Spleen (tissue), 11 donors: ENCODE measurements around the gene DACH1. TPM values are rescaled to one million over a fixed set of nuclear protein-coding genes. Genes with fewer than 3 reads are reported as not detected.

Experiments used
- DNase-seq: peaks from one replicate; pipeline ENCODE4 v3.0.0-alpha.2; 2020
- H3K27ac ChIP-seq, 8 donors: fragments of 200-600 bp; sonication (generic) in 7 of 8; 1 replicate in 4 of 8; 2 replicates in 4 of 8; pipeline versions ENCODE4 v1.5.0 to v1.8.0; 2016 to 2021; ENCODE audit warnings: inconsistent platforms in 4 of 8, mild to moderate bottlenecking in 4 of 8, moderate library complexity in 1 of 8
- H3K27me3 ChIP-seq, 7 donors: fragments of 200-600 bp; sonication (generic) in 6 of 7; replicated peaks in 1 of 7; 1 replicate in 4 of 7; 2 replicates in 3 of 7; pipeline versions ENCODE4 v1.5.0 to v1.8.0; 2016 to 2021; ENCODE audit warnings: inconsistent platforms in 3 of 7, mild to moderate bottlenecking in 1 of 7
- H3K36me3 ChIP-seq, 6 donors: fragments of 200-600 bp; sonication (generic) in 5 of 6; 1 replicate in 4 of 6; 2 replicates in 2 of 6; pipeline versions ENCODE4 v1.5.0 to v1.8.0; 2016 to 2021; ENCODE audit warnings: inconsistent platforms in 2 of 6
- H3K4me1 ChIP-seq, 6 donors: fragments of 200-600 bp; sonication (generic) in 5 of 6; 1 replicate in 3 of 6; 2 replicates in 3 of 6; pipeline versions ENCODE4 v1.5.0 to v1.8.0; 2016 to 2021; ENCODE audit warnings: inconsistent platforms in 3 of 6
- H3K4me3 ChIP-seq, 8 donors: fragments of 200-600 bp; sonication (generic) in 7 of 8; 1 replicate in 4 of 8; 2 replicates in 4 of 8; pipeline versions ENCODE4 v1.5.0 to v1.8.0; 2016 to 2021; ENCODE audit warnings: inconsistent platforms in 4 of 8, mild to moderate bottlenecking in 4 of 8, moderate library complexity in 2 of 8
- H3K9me3 ChIP-seq, 8 donors: fragments of 200-600 bp; sonication (generic) in 7 of 8; 1 replicate in 4 of 8; 2 replicates in 4 of 8; pipeline versions ENCODE4 v1.5.0 to v1.8.0; 2016 to 2021; ENCODE audit warnings: inconsistent platforms in 4 of 8
- CTCF ChIP-seq, 11 experiments: fragments of 200-600 bp in 7 of 11; fragments of 450-650 bp in 4 of 11; sonication (generic) in 4 of 11; IDR thresholded peaks in 8 of 11; conservative IDR thresholded peaks in 3 of 11; 1 replicate in 7 of 11; 2 replicates in 4 of 11; pipeline versions ENCODE4 v1.4.0 to v1.8.0; 2016 to 2021; ENCODE audit warnings: antibody characterized with exemption in 11 of 11, inconsistent platforms in 4 of 11, mild to moderate bottlenecking in 1 of 11
- POLR2A ChIP-seq, 3 donors: fragments of 450-650 bp; IDR thresholded peaks; one replicate each; pipeline ENCODE4 v1.5.1; 2017; ENCODE audit warnings: antibody characterized with exemption in 3 of 3, mild to moderate bottlenecking in 1 of 3
- POLR2AphosphoS5 ChIP-seq, 3 donors: sonication (generic); formaldehyde crosslinking; IDR thresholded peaks; one replicate each; pipeline ENCODE4 v1.5.1; 2017; ENCODE audit warnings: antibody characterized with exemption in 3 of 3
- WGBS, 5 donors: extraction: QIAGEN DNeasy Blood & Tissue Kit in 3 of 5; methylation state at CpG; one replicate each; pipeline versions ENCODE4 v1.1.5 to v1.1.7; 2013 to 2018; 5-methylcytosine and 5-hydroxymethylcytosine counted together
- intact Hi-C: fragments of 100-400 bp; cut with DNase I; formaldehyde crosslinking; loops from one replicate; pipeline ENCODE4 v1.15.0; 2023; ENCODE audit warnings: low total_unique reads
- polyA plus RNA-seq, 3 donors: library from polyadenylated mRNA; stranded (reverse); fragments of 200-250 nt; gene quantifications; one replicate each; pipeline ENCODE4 v1.2.1, GENCODE V29; 2013
- total RNA-seq, 7 donors: library from RNA; depleted of rRNA in 3 of 7; stranded (reverse); fragments of >200 nt in 3 of 7; fragmentation: NEBNext Ultra II Directional in 4 of 7; extraction: Animal tissue kit (Norgen Biotek cat#: 25700) in 4 of 7; gene quantifications; one replicate each; pipeline versions ENCODE4 v1.1.0 to v1.2.1, GENCODE V29; 2016 to 2021
- donor health status: healthy with polysubstance abuse.
- donor health status: DM: no; HTN: no; CAD: no; lungs with moderate emphysema.
- donor health status: DM: no; HTN: no; CAD: no.
- donor health status: Bipolar disorder and iron deficiency.
- donor health status: healthy.
- donor health status: DM: no; HTN: no; CAD: no.
- donor health status: DM: yes; HTN: yes; CAD: no.

The DACH1 gene
- total and polyA plus RNA-seq, 10 donors: 0.80 to 18.9 (median 11.4) TPM

- peaks cover 0 to 4% (median 0%) of the 10 kb centered on the region in 8 donors for H3K9me3 ChIP-seq
- no peaks in the 10 kb centered on the region for H3K36me3 ChIP-seq
- no peaks in the 10 kb centered on the region for H3K27me3 ChIP-seq
- DNase-seq: no peak
- 60 to 90% (median 72%) methylated on average over 4 of the region's 4 CpGs for WGBS, 5 donors
- peak overlapping the region in 1 of 8 donors; percentile 46 for H3K27ac ChIP-seq
- intact Hi-C loops: no loop called here
- no peak overlapping the region for H3K4me3 ChIP-seq
- no peaks in the 10 kb centered on the region for H3K4me1 ChIP-seq
- TF ChIP-seq POLR2AphosphoS5 (IDR thresholded peaks at IDR 0.05) (no peak), CTCF (IDR thresholded peaks at IDR 0.05 in 8 of 11, conservative IDR thresholded peaks at IDR 0.05 in 3 of 11) (no peak), POLR2A (IDR thresholded peaks at IDR 0.05) (no peak)
Observed at GRCh38 chr13:71704656-71705055, 162.3 kb downstream of the DACH1 start.

- WGBS, 5 donors: 85 to 95% (median 89%) methylated on average over 2 of the region's 2 CpGs
- no peaks in the 10 kb centered on the region for H3K27me3 ChIP-seq
Observed at GRCh38 chr13:71703138-71703537, 163.9 kb downstream of the DACH1 start.

GRCh38 chr13:71702253-71702652 is 164.8 kb downstream of the DACH1 start:
- TF ChIP-seq POLR2A (IDR thresholded peaks at IDR 0.05): no peak
- no peak for TF ChIP-seq CTCF (IDR thresholded peaks at IDR 0.05 in 8 of 11, conservative IDR thresholded peaks at IDR 0.05 in 3 of 11)
- no peak for TF ChIP-seq POLR2AphosphoS5 (IDR thresholded peaks at IDR 0.05)
- intact Hi-C loops: no loop called here
- H3K36me3 ChIP-seq: no peaks in the 10 kb centered on the region
- 95 to 98% (median 97%) methylated on average over 1 of the region's 1 CpG for WGBS, 5 donors
- H3K27me3 ChIP-seq: no peaks in the 10 kb centered on the region
- H3K27ac ChIP-seq: no peak overlapping the region
- no peak for DNase-seq
- no peaks in the 10 kb centered on the region for H3K4me1 ChIP-seq
- no peak overlapping the region for H3K4me3 ChIP-seq
- no peaks in the 10 kb centered on the region for H3K9me3 ChIP-seq

More at GRCh38 chr13:71703138-71703537, 163.9 kb downstream of the DACH1 start:
- no peak overlapping the region for H3K4me3 ChIP-seq
- H3K9me3 ChIP-seq: peaks cover 0 to 4% (median 0%) of the 10 kb centered on the region in 8 donors
- TF ChIP-seq POLR2A (IDR thresholded peaks at IDR 0.05) (no peak), POLR2AphosphoS5 (IDR thresholded peaks at IDR 0.05) (no peak), CTCF (IDR thresholded peaks at IDR 0.05 in 8 of 11, conservative IDR thresholded peaks at IDR 0.05 in 3 of 11) (no peak)
- no peak overlapping the region for H3K27ac ChIP-seq
- intact Hi-C loops: no loop called here
- no peak for DNase-seq
- H3K36me3 ChIP-seq: no peaks in the 10 kb centered on the region
- no peaks in the 10 kb centered on the region for H3K4me1 ChIP-seq

GRCh38 chr13:71701741-71702140 is 165.3 kb downstream of the DACH1 start:
- Histone ChIP-seq H3K27me3 (no peaks in the 10 kb centered on the region), H3K27ac (no peak overlapping the region), H3K4me3 (no peak overlapping the region), H3K36me3 (no peaks in the 10 kb centered on the region), H3K9me3 (no peaks in the 10 kb centered on the region), H3K4me1 (no peaks in the 10 kb centered on the region)
- 87 to 96% (median 92%) methylated on average over 4 of the region's 4 CpGs for WGBS, 5 donors
- DNase-seq: no peak
- TF ChIP-seq POLR2AphosphoS5 (IDR thresholded peaks at IDR 0.05) (no peak), POLR2A (IDR thresholded peaks at IDR 0.05) (no peak), CTCF (IDR thresholded peaks at IDR 0.05 in 8 of 11, conservative IDR thresholded peaks at IDR 0.05 in 3 of 11) (no peak)
- intact Hi-C loops: no loop called here
